ENCODE data around the gene ASIC4. TPM values are rescaled to one million over a fixed set of nuclear protein-coding genes. Genes with fewer than 3 reads are reported as not detected.

ASIC4 gene
- total and polyA plus RNA-seq, 2 donors from 2014 or later, result not detected

- Histone ChIP-seq H3K9me3 (ENCODE audit: control insufficient read depth in 2 of 3, insufficient read depth in 1 of 3, low read length in 3 of 3) (no peaks in the 10 kb centered on the region), H3K27ac (ENCODE audit: low read depth in 2 of 2, low read length in 2 of 2) (peak overlapping the region in 1 of 2 donors; percentile 43), H3K9ac (ENCODE audit: low read length in 3 of 3) (no peak overlapping the region), H3K4me3 (ENCODE audit: low read length in 3 of 3) (no peak overlapping the region), H3K36me3 (ENCODE audit: control insufficient read depth in 2 of 3, insufficient read depth in 3 of 3, low read length in 3 of 3) (peaks cover 0 to 7% (median 6%) of the 10 kb centered on the region in 3 donors), H3K27me3 (ENCODE audit: control insufficient read depth, insufficient read depth, low read length) (no peaks in the 10 kb centered on the region), H3K4me1 (ENCODE audit: control insufficient read depth in 2 of 3, insufficient read depth in 2 of 3, low read depth in 1 of 3, low read length in 3 of 3) (peaks cover 0 to 4% (median 3%) of the 10 kb centered on the region in 3 donors)
- FAIRE-seq, result no peak
- peak in 3 of 5 donors; percentile 28 to 68 (median 65) for DNase-seq
- intact Hi-C loops (cut with DNase I), result no loop called here
- TF ChIP-seq CTCF (IDR thresholded peaks at IDR 0.05; ENCODE audit: borderline replicate concordance, extremely low read depth, insufficient read depth), result no peak
Observed at GRCh38 chr2:219506802-219507526, 7.3 kb upstream of the ASIC4 start.

GRCh38 chr2:219507581-219508443 lies 6.5 kb upstream of the ASIC4 start:
- no peak overlapping the region for H3K27ac ChIP-seq (ENCODE audit: low read depth in 2 of 2, low read length in 2 of 2)
- no peak for TF ChIP-seq CTCF (IDR thresholded peaks at IDR 0.05; ENCODE audit: borderline replicate concordance, extremely low read depth, insufficient read depth)
- peaks cover 0 to 7% (median 6%) of the 10 kb centered on the region in 3 donors for H3K36me3 ChIP-seq (ENCODE audit: control insufficient read depth in 2 of 3, insufficient read depth in 3 of 3, low read length in 3 of 3)
- FAIRE-seq (no peak), DNase-seq (peak in 1 of 5 donors; percentile 71)
- H3K27me3 ChIP-seq (ENCODE audit: control insufficient read depth, insufficient read depth, low read length), result no peaks in the 10 kb centered on the region
- intact Hi-C loops (cut with DNase I), result no loop called here
- H3K9me3 ChIP-seq (ENCODE audit: control insufficient read depth in 2 of 3, insufficient read depth in 1 of 3, low read length in 3 of 3), result no peaks in the 10 kb centered on the region
- no peak overlapping the region for H3K4me3 ChIP-seq (ENCODE audit: low read length in 3 of 3)
- H3K9ac ChIP-seq (ENCODE audit: low read length in 3 of 3), result no peak overlapping the region
- H3K4me1 ChIP-seq (ENCODE audit: control insufficient read depth in 2 of 3, insufficient read depth in 2 of 3, low read depth in 1 of 3, low read length in 3 of 3), result peaks cover 0 to 4% (median 3%) of the 10 kb centered on the region in 3 donors

GRCh38 chr2:219508444-219508734 lies 5.9 kb upstream of the ASIC4 start:
- FAIRE-seq (no peak), DNase-seq (no peak)
- Histone ChIP-seq H3K9me3 (ENCODE audit: control insufficient read depth in 2 of 3, insufficient read depth in 1 of 3, low read length in 3 of 3) (no peaks in the 10 kb centered on the region), H3K36me3 (ENCODE audit: control insufficient read depth in 2 of 3, insufficient read depth in 3 of 3, low read length in 3 of 3) (peaks cover 0 to 7% (median 6%) of the 10 kb centered on the region in 3 donors), H3K27ac (ENCODE audit: low read depth in 2 of 2, low read length in 2 of 2) (no peak overlapping the region), H3K4me3 (ENCODE audit: low read length in 3 of 3) (no peak overlapping the region), H3K27me3 (ENCODE audit: control insufficient read depth, insufficient read depth, low read length) (no peaks in the 10 kb centered on the region), H3K4me1 (ENCODE audit: control insufficient read depth in 2 of 3, insufficient read depth in 2 of 3, low read depth in 1 of 3, low read length in 3 of 3) (peaks cover 0 to 4% (median 3%) of the 10 kb centered on the region in 3 donors), H3K9ac (ENCODE audit: low read length in 3 of 3) (no peak overlapping the region)
- intact Hi-C loops (cut with DNase I), result no loop called here
- TF ChIP-seq CTCF (IDR thresholded peaks at IDR 0.05; ENCODE audit: borderline replicate concordance, extremely low read depth, insufficient read depth), result no peak
